ENCODE results near the gene ARFGAP3.

ARFGAP3 gene

GRCh38 chr22:42814616-42815015 is 42.5 kb downstream of the ARFGAP3 start:
- CTCF ChIA-PET, result no interaction called here
- TF ChIP-seq FOXM1 (IDR thresholded peaks at IDR 0.05; ENCODE audit: borderline replicate concordance), result no peak
- TF ChIP-seq ELF4 (IDR thresholded peaks at IDR 0.05), result no peak
- no peak for TF ChIP-seq TARDBP (IDR thresholded peaks at IDR 0.05)
- TF ChIP-seq BHLHE40 (IDR thresholded peaks at IDR 0.05; ENCODE audit: borderline replicate concordance), result no peak
- no peak for TF ChIP-seq NFRKB (IDR thresholded peaks at IDR 0.05)
- no peak for TF ChIP-seq ZNF384 (IDR thresholded peaks at IDR 0.05)
- DNase-seq (ENCODE audit: extremely low spot score), result no peak
- POLR2A ChIA-PET, result no interaction called here

GRCh38 chr22:42814215-42814614 is 42.9 kb downstream of the ARFGAP3 start:
- POLR2A ChIA-PET, result no interaction called here

GRCh38 chr22:42813501-42813900 is 43.6 kb downstream of the ARFGAP3 start:
- CTCF ChIA-PET, result no interaction called here
- POLR2A ChIA-PET, result no interaction called here
- TF ChIP-seq NFRKB (IDR thresholded peaks at IDR 0.05) (no peak), HDGF (IDR thresholded peaks at IDR 0.05; ENCODE audit: borderline replicate concordance) (no peak), PKNOX1 (IDR thresholded peaks at IDR 0.05) (no peak), LEF1 (IDR thresholded peaks at IDR 0.05; ENCODE audit: borderline replicate concordance) (no peak), ARNT (IDR thresholded peaks at IDR 0.05) (no peak), FOXA1 (IDR thresholded peaks at IDR 0.05) (no peak), ELF4 (IDR thresholded peaks at IDR 0.05) (no peak)
- DNase-seq (ENCODE audit: extremely low spot score), result no peak

More at GRCh38 chr22:42814215-42814614, 42.9 kb downstream of the ARFGAP3 start:
- DNase-seq (ENCODE audit: extremely low spot score), result no peak
- CTCF ChIA-PET, result no interaction called here
- TF ChIP-seq FOXK2 (IDR thresholded peaks at IDR 0.05), result no peak
- no peak for TF ChIP-seq LEF1 (IDR thresholded peaks at IDR 0.05; ENCODE audit: borderline replicate concordance)
- no peak for TF ChIP-seq ELF4 (IDR thresholded peaks at IDR 0.05)
- TF ChIP-seq SUZ12 (IDR thresholded peaks at IDR 0.05), result no peak
- no peak for TF ChIP-seq ARNT (IDR thresholded peaks at IDR 0.05)
- TF ChIP-seq FOXA1 (IDR thresholded peaks at IDR 0.05), result no peak
- no peak for TF ChIP-seq HDGF (IDR thresholded peaks at IDR 0.05; ENCODE audit: borderline replicate concordance)
- TF ChIP-seq TARDBP (IDR thresholded peaks at IDR 0.05), result no peak
- no peak for TF ChIP-seq ZNF384 (IDR thresholded peaks at IDR 0.05)
- no peak for TF ChIP-seq CTBP1 (IDR thresholded peaks at IDR 0.05; ENCODE audit: borderline replicate concordance)
- no peak for TF ChIP-seq SP1 (IDR thresholded peaks at IDR 0.05)
- TF ChIP-seq NFRKB (IDR thresholded peaks at IDR 0.05), result no peak
- TF ChIP-seq L3MBTL2 (conservative IDR thresholded peaks at IDR 0.05), result no peak
- TF ChIP-seq FOXM1 (IDR thresholded peaks at IDR 0.05; ENCODE audit: borderline replicate concordance), result no peak

- ChIA-PET POLR2A (interaction anchor here (1.1 kb wide), 1 partner anchor 197 kb away, joined by 3 read pairs; the partner anchor contains the start of gene POLDIP3), CTCF (interaction anchor here (2.0 kb wide), 1 partner anchor 9 kb away, joined by 6 read pairs; no protein-coding TSS in a partner anchor)
- no peak for TF ChIP-seq ZNF384 (IDR thresholded peaks at IDR 0.05)
- TF ChIP-seq ARNT (IDR thresholded peaks at IDR 0.05), result no peak
- TF ChIP-seq PKNOX1 (IDR thresholded peaks at IDR 0.05), result no peak
- TF ChIP-seq L3MBTL2 (conservative IDR thresholded peaks at IDR 0.05), result no peak
- no peak for TF ChIP-seq FOXM1 (IDR thresholded peaks at IDR 0.05; ENCODE audit: borderline replicate concordance)
- no peak for TF ChIP-seq SP1 (IDR thresholded peaks at IDR 0.05)
- TF ChIP-seq CTBP1 (IDR thresholded peaks at IDR 0.05; ENCODE audit: borderline replicate concordance), result no peak
- TF ChIP-seq BHLHE40 (IDR thresholded peaks at IDR 0.05; ENCODE audit: borderline replicate concordance), result no peak
- no peak for TF ChIP-seq HDGF (IDR thresholded peaks at IDR 0.05; ENCODE audit: borderline replicate concordance)
- TF ChIP-seq FOXA1 (IDR thresholded peaks at IDR 0.05), result no peak
- TF ChIP-seq FOXK2 (IDR thresholded peaks at IDR 0.05), result no peak
- DNase-seq (ENCODE audit: extremely low spot score), result no peak
Measured at GRCh38 chr22:42811459-42811858, 45.6 kb downstream of the ARFGAP3 start.

GRCh38 chr22:42808521-42808920 is 48.6 kb downstream of the ARFGAP3 start:
- TF ChIP-seq FOXA1 (IDR thresholded peaks at IDR 0.05), result no peak
- ChIA-PET POLR2A (no interaction called here), CTCF (interaction anchor here (0.7 kb wide), 1 partner anchor 151 kb away, joined by 3 read pairs; no protein-coding TSS in a partner anchor)
- DNase-seq (ENCODE audit: extremely low spot score), result no peak

- ChIA-PET CTCF (no interaction called here), POLR2A (no interaction called here)
- DNase-seq (ENCODE audit: extremely low spot score), result no peak
- TF ChIP-seq PKNOX1 (IDR thresholded peaks at IDR 0.05) (no peak), LEF1 (IDR thresholded peaks at IDR 0.05; ENCODE audit: borderline replicate concordance) (no peak), NFRKB (IDR thresholded peaks at IDR 0.05) (no peak), ZNF384 (IDR thresholded peaks at IDR 0.05) (no peak), HDGF (IDR thresholded peaks at IDR 0.05; ENCODE audit: borderline replicate concordance) (no peak), FOXM1 (IDR thresholded peaks at IDR 0.05; ENCODE audit: borderline replicate concordance) (no peak), CTBP1 (IDR thresholded peaks at IDR 0.05; ENCODE audit: borderline replicate concordance) (no peak), ARNT (IDR thresholded peaks at IDR 0.05) (no peak), L3MBTL2 (conservative IDR thresholded peaks at IDR 0.05) (no peak), ELF4 (IDR thresholded peaks at IDR 0.05) (no peak), TARDBP (IDR thresholded peaks at IDR 0.05) (no peak), BHLHE40 (IDR thresholded peaks at IDR 0.05; ENCODE audit: borderline replicate concordance) (no peak), FOXK2 (IDR thresholded peaks at IDR 0.05) (no peak), FOXA1 (IDR thresholded peaks at IDR 0.05) (no peak), SP1 (IDR thresholded peaks at IDR 0.05) (no peak), SUZ12 (IDR thresholded peaks at IDR 0.05) (no peak)
Measured at GRCh38 chr22:42807185-42807584, 49.9 kb downstream of the ARFGAP3 start.
